GM18505 (cell line): ENCODE data around the gene RAB26.
"Not testable (repeated sequence)": the region's sequence is repeated elsewhere in the genome, so short reads cannot be mapped to it uniquely, and the experiment has no call there.

Source experiments
- ATAC-seq: cut with Tn5 transposase; IDR thresholded peaks from one replicate; pipeline ENCODE4 v1.9.1; 2021; ENCODE audit not compliant: unreplicated experiment
- POLR2A ChIP-seq: IDR thresholded peaks from 4 replicates; pipeline ENCODE4 v1.6.1; 2011; ENCODE audit warnings: borderline replicate concordance; ENCODE audit not compliant: insufficient read depth, insufficient read length; ENCODE audit errors: extremely low read depth

RAB26 gene

GRCh38 chr16:2135770-2136490 is 12.5 kb upstream of the RAB26 start, which contains the start of gene PKD1:
Gene PKD1, minus strand, starts transcription at chr16:2135898. Its CDS starts 209 bp downstream, at chr16:2135689.
- TF ChIP-seq POLR2A: peak; percentile 30
- not testable (repeated sequence) for ATAC-seq

GRCh38 chr16:2142942-2143877 is 5.2 kb upstream of the RAB26 start:
- no peak for ATAC-seq
- TF ChIP-seq POLR2A: no peak

GRCh38 chr16:2143878-2144485 is 4.4 kb upstream of the RAB26 start:
- no peak for TF ChIP-seq POLR2A
- no peak for ATAC-seq

GRCh38 chr16:2145843-2146242 is 2.6 kb upstream of the RAB26 start:
- no peak for TF ChIP-seq POLR2A
- ATAC-seq: no peak

- no peak for ATAC-seq
- no peak for TF ChIP-seq POLR2A
These were observed 1.0 kb upstream of the RAB26 start for GRCh38 chr16:2147378-2147777.

GRCh38 chr16:2148714-2149629 is 547 bp downstream of the RAB26 start:
- no peak for ATAC-seq

GRCh38 chr16:2149630-2150417 is 1.4 kb downstream of the RAB26 start:
- no peak for ATAC-seq
- peak; percentile 22 for TF ChIP-seq POLR2A

More at GRCh38 chr16:2148714-2149629, 547 bp downstream of the RAB26 start:
- no peak for TF ChIP-seq POLR2A

- no peak for ATAC-seq
- TF ChIP-seq POLR2A: peak; percentile 4
These were observed 2.2 kb downstream of the RAB26 start for GRCh38 chr16:2150418-2151187.

GRCh38 chr16:2151188-2152091 is 3.0 kb downstream of the RAB26 start:
- peak; percentile 37 for TF ChIP-seq POLR2A
- ATAC-seq: no peak
